PC-9 (cell line): ENCODE measurements around the gene WDR33. TPM values are rescaled to one million over a fixed set of nuclear protein-coding genes. Genes with fewer than 3 reads are reported as not detected.
A peak's percentile ranks its signal among the peaks of the same experiment; 100 is the strongest.
"Not testable (repeated sequence)": the region's sequence is repeated elsewhere in the genome, so short reads cannot be mapped to it uniquely, and the experiment has no call there.

ENCODE experiments used
- BruUV-seq: library from RNA; stranded (reverse); fragments of 400-500 nt; replicated peaks from 2 replicates; lab custom pipeline; 2021; lab: Mats Ljungman, UMichigan
- CTCF ChIA-PET: fragments of 300-600 bp; sonication (Branson Sonifier 250); formaldehyde crosslinking; loops from one replicate; lab custom pipeline; 2022; ENCODE audit warnings: antibody characterized with exemption; lab: Charles Lee
- POLR2A ChIA-PET: fragments of 300-600 bp; sonication (Branson Sonifier 250); formaldehyde crosslinking; loops from one replicate; lab custom pipeline; 2022; ENCODE audit warnings: antibody characterized with exemption; ENCODE audit not compliant: unreplicated experiment; lab: Charles Lee
- DNase-seq, 2 experiments: peaks; one replicate each; pipeline versions ENCODE4 v3.0.0 to v3.0.0-alpha.2; 2015 to 2022; ENCODE audit warnings: mixed read lengths in 1 of 2
- H2AFZ ChIP-seq: fragments of 200-600 bp; sonication (generic); 2 replicates; pipeline ENCODE4 v1.8.1; 2017; ENCODE audit warnings: antibody characterized with exemption
- H3F3A ChIP-seq: fragments of 200-600 bp; sonication (generic); 2 replicates; pipeline ENCODE4 v1.8.1; 2017; ENCODE audit warnings: antibody characterized with exemption, mild to moderate bottlenecking, low read depth; ENCODE audit not compliant: insufficient read depth
- H3K27ac ChIP-seq: fragments of 200-600 bp; sonication (generic); 2 replicates; pipeline ENCODE4 v1.6.1; 2016; ENCODE audit warnings: mixed run types
- H3K27me3 ChIP-seq: fragments of 200-600 bp; sonication (generic); 2 replicates; pipeline ENCODE4 v1.6.1; 2016; ENCODE audit warnings: low read depth, mixed run types; ENCODE audit not compliant: insufficient read depth
- H3K36me3 ChIP-seq: fragments of 200-600 bp; sonication (generic); 2 replicates; pipeline ENCODE4 v1.6.1; 2016; ENCODE audit warnings: low read depth, mixed run types
- H3K4me1 ChIP-seq: fragments of 200-600 bp; sonication (generic); replicated peaks from 2 replicates; pipeline ENCODE4 v1.6.1; 2016; ENCODE audit warnings: mixed run types; ENCODE audit not compliant: insufficient read depth
- H3K4me2 ChIP-seq: fragments of 200-600 bp; sonication (generic); 2 replicates; pipeline ENCODE4 v1.6.1; 2017; ENCODE audit warnings: mixed run types
- H3K4me3 ChIP-seq: fragments of 200-600 bp; sonication (generic); 2 replicates; pipeline ENCODE4 v1.6.1; 2016; ENCODE audit warnings: mixed run types
- H3K79me2 ChIP-seq: fragments of 200-600 bp; sonication (generic); 2 replicates; pipeline ENCODE4 v1.6.1; 2017; ENCODE audit warnings: low read depth, mixed run types
- H3K9me2 ChIP-seq: fragments of 200-600 bp; sonication (generic); 2 replicates; pipeline ENCODE4 v1.8.1; 2017; ENCODE audit warnings: mild to moderate bottlenecking; ENCODE audit not compliant: insufficient read depth
- H3K9me3 ChIP-seq: fragments of 200-600 bp; sonication (generic); 2 replicates; pipeline ENCODE4 v1.8.1; 2016; ENCODE audit warnings: low read depth; ENCODE audit not compliant: insufficient read depth
- H4K20me1 ChIP-seq: fragments of 200-600 bp; sonication (generic); 2 replicates; pipeline ENCODE4 v1.8.1; 2017; ENCODE audit not compliant: insufficient read depth
- EZH2 ChIP-seq: fragments of 200-600 bp; sonication (generic); IDR thresholded peaks from 2 replicates; pipeline ENCODE4 v1.8.0; 2017; ENCODE audit warnings: antibody characterized with exemption, low read depth
- intact Hi-C: fragments of 100-400 bp; cut with micrococcal nuclease; formaldehyde crosslinking; loops from one replicate; pipeline ENCODE4 v1.10.0; 2022; ENCODE audit not compliant: unreplicated experiment
- total RNA-seq: library from RNA; stranded (reverse); gene quantifications from 2 replicates; pipeline ENCODE4 v1.2.3, GENCODE V29; 2021
- TF ChIP-seq, protein P1 (sequence below): fragments of 200-600 bp; sonication (generic); conservative IDR thresholded peaks from 2 replicates; pipeline ENCODE4 v1.6.1; 2017; ENCODE audit warnings: mixed run types, antibody characterized with exemption, mild to moderate bottlenecking, moderate library complexity

WDR33 gene
- total RNA-seq, 1 experiment from 2014 or later = 59.3 TPM

DNA sequence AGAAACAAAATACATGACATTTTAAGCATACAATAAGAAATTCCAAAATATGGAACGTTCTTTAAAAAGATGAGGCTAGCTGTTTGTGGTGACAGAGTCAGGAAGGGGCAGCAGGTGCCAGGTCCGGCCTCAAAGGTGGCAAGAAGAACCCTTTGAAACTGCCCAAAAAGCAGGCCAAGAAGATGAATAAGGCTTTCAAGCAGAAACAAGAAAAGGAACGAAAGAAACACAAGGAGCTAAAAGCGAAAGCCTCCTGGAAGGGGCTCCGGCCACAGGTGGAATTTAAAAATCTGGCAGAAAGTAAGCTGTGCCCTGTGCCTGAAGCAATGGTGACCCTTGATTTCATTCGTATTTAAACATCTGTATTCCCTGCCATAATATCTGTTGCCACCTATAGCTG lies 5.5 kb downstream of the WDR33 start:
- intact Hi-C loops = no loop called here
- Histone ChIP-seq H2AFZ (no peak overlapping the region), H4K20me1 (peaks cover 97% of the 10 kb centered on the region), H3K4me1 (peaks cover 30% of the 10 kb centered on the region), H3K9me3 (no peaks in the 10 kb centered on the region), H3K4me3 (no peak overlapping the region), H3K9me2 (no peaks in the 10 kb centered on the region), H3K27ac (no peak overlapping the region), H3K4me2 (no peak overlapping the region), H3K36me3 (0 out of 2 replicates have a peak, but pooled peaks cover 7% of the 10 kb centered on the region), H3K27me3 (no peaks in the 10 kb centered on the region), H3K79me2 (peaks cover 100% of the 10 kb centered on the region), H3F3A (peaks cover 12% of the 10 kb centered on the region; the same call in 1 of the 2 replicates)
- BruUV-seq = no TSS peak
- no peak for DNase-seq
- ChIA-PET CTCF (no interaction called here), POLR2A (no interaction called here)
- TF ChIP-seq EZH2 = no peak
- TF ChIP-seq, protein P1, sequence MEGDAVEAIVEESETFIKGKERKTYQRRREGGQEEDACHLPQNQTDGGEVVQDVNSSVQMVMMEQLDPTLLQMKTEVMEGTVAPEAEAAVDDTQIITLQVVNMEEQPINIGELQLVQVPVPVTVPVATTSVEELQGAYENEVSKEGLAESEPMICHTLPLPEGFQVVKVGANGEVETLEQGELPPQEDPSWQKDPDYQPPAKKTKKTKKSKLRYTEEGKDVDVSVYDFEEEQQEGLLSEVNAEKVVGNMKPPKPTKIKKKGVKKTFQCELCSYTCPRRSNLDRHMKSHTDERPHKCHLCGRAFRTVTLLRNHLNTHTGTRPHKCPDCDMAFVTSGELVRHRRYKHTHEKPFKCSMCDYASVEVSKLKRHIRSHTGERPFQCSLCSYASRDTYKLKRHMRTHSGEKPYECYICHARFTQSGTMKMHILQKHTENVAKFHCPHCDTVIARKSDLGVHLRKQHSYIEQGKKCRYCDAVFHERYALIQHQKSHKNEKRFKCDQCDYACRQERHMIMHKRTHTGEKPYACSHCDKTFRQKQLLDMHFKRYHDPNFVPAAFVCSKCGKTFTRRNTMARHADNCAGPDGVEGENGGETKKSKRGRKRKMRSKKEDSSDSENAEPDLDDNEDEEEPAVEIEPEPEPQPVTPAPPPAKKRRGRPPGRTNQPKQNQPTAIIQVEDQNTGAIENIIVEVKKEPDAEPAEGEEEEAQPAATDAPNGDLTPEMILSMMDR = no peak

DNA sequence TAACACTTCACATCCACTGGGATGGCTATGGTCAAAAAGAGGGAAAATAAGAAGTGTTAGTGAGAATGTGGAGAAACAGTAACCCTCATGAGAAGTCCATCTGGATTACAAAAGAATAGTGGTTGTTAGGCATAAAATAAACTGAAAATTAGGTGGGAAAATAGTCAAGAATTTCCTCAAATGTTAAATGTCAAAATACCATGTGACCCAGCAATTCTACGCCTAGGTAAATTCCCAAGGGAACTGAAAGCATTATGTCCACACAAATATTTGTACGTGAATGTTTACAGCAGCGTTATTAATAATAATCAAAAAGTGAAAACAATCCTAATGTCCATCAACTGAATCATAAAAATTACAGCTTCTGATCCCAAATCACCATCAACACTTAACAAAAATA lies 11.0 kb downstream of the WDR33 start:
- Histone ChIP-seq H4K20me1 (peaks cover 100% of the 10 kb centered on the region), H3K4me1 (no peaks in the 10 kb centered on the region), H3K79me2 (peaks cover 100% of the 10 kb centered on the region), H3K36me3 (0 out of 2 replicates have a peak, but pooled peaks cover 7% of the 10 kb centered on the region), H3K4me3 (no peak overlapping the region), H3K9me3 (no peaks in the 10 kb centered on the region), H3K27me3 (no peaks in the 10 kb centered on the region), H2AFZ (no peak overlapping the region), H3K9me2 (no peaks in the 10 kb centered on the region), H3K27ac (no peak overlapping the region), H3F3A (0 out of 2 replicates have a peak, but pooled peaks cover 8% of the 10 kb centered on the region), H3K4me2 (no peak overlapping the region)
- TF ChIP-seq, protein P1 = no peak
- no peak for TF ChIP-seq EZH2
- intact Hi-C loops = no loop called here
- no TSS peak for BruUV-seq
- ChIA-PET CTCF (no interaction called here), POLR2A (no interaction called here)
- DNase-seq = no peak

DNA sequence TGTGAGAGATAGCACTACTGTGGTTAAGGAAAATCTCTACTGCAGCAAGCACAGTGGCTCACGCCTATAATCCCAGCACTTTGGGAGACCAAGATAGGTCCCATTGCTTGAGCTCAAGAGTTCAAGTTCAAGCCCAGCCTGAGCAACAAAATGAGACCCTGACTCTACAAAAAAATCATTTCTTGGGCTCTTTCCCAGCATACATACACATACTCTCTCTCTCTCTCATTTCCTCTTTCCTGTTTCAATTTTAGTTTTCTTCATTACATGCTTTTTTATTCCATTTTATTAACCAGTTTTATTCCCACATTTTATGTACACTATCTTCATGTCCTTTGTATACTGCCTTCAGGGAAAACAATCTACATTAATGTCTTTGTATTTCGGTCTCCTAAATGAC lies 14.6 kb downstream of the WDR33 start:
- no peaks in the 10 kb centered on the region for H3K27me3 ChIP-seq
- POLR2A ChIA-PET = interaction anchor here (0.7 kb wide), 1 partner anchor 27 kb away, joined by 3 read pairs; no protein-coding TSS in a partner anchor
- H3F3A ChIP-seq = 0 out of 2 replicates have a peak, but pooled peaks cover 12% of the 10 kb centered on the region
- TSS peak; percentile 5 for BruUV-seq
- no peak for DNase-seq
- TF ChIP-seq, protein P1 = no peak
- TF ChIP-seq EZH2 = no peak
- intact Hi-C loops = no loop called here
- no peaks in the 10 kb centered on the region for H3K9me3 ChIP-seq
- peaks cover 100% of the 10 kb centered on the region for H3K79me2 ChIP-seq
- no peak overlapping the region for H2AFZ ChIP-seq
- H4K20me1 ChIP-seq = peaks cover 99% of the 10 kb centered on the region
- peaks cover 5% of the 10 kb centered on the region; the same call in 1 of the 2 replicates for H3K36me3 ChIP-seq
- H3K9me2 ChIP-seq = no peaks in the 10 kb centered on the region
- H3K4me1 ChIP-seq = no peaks in the 10 kb centered on the region
- H3K4me2 ChIP-seq = no peak overlapping the region
- no peak overlapping the region for H3K4me3 ChIP-seq
- H3K27ac ChIP-seq = no peak overlapping the region
- CTCF ChIA-PET = no interaction called here

DNA sequence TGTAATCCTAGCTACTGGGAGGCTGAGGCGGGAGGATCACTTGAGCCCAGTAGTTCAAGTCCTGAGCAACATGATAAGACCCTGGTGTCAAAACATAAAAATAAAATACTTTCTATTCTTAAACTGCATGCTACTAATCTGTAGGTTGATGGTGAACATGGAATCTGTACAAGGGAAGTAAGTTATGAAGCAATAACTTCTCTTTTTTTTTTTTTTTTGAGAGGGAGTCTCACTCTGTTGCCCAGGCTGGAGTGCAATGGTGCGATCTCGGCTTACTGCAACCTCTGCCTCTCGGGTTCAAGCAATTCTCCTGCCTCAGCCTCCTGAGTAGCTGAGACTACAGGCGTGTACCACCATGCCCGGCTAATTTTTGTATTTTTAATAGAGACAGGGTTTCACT lies 16.1 kb downstream of the WDR33 start:
- H3K79me2 ChIP-seq = peaks cover 98% of the 10 kb centered on the region
- H3F3A ChIP-seq = peaks cover 21% of the 10 kb centered on the region
- H3K9me2 ChIP-seq, H3K4me2 ChIP-seq, POLR2A ChIA-PET, BruUV-seq, H3K36me3 ChIP-seq, H3K4me3 ChIP-seq, H3K27ac ChIP-seq, H3K27me3 ChIP-seq, intact Hi-C loops, H2AFZ ChIP-seq, CTCF ChIA-PET, H3K4me1 ChIP-seq, H3K9me3 ChIP-seq, DNase-seq: not testable (repeated sequence)
- H4K20me1 ChIP-seq = peaks cover 97% of the 10 kb centered on the region
